Epithelial cell of proximal tubule (primary cell): ENCODE measurements around the gene ZNF148. TPM values are rescaled to one million over a fixed set of nuclear protein-coding genes. Genes with fewer than 3 reads are reported as not detected.

Source experiments
- DNase-seq: peaks from one replicate; pipeline ENCODE4 v3.0.0-alpha.2; 2011; ENCODE audit warnings: low read depth
- H3K4me3 ChIP-seq: 2 replicates; pipeline ENCODE4 v1.5.1; 2011; ENCODE audit warnings: low read depth, mild to moderate bottlenecking, low read length
- total RNA-seq: library from RNA; depleted of rRNA; stranded (reverse); fragments of >200 nt; gene quantifications from 2 replicates; pipeline ENCODE4 v1.2.3, GENCODE V29; 2015
- TF ChIP-seq, protein P1 (sequence below): conservative IDR thresholded peaks from 2 replicates; pipeline ENCODE4 v1.5.1; 2012; ENCODE audit warnings: low read depth, mild to moderate bottlenecking, low read length

Gene ZNF148
- total RNA-seq, 1 donor from 2014 or later: 16.3 TPM

DNA sequence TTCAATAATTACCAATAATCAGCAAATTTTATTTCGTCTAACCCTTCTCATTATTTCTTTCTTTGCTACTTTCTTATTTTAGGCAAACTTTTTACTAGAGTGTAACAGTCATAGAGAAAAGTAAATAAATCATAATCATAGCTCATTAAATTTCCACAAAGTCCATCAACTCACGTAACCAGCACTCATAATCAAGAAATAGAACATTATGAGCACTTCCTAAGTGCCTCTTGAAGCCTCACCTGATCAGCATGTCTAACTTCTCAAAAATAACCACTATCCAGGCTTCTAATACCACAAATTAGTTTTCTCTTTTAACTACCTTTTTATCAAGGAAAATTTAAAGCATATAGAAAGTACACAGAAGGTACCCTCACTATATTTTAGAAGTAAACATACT lies 124.2 kb downstream of the ZNF148 start:
- TF ChIP-seq, protein P1, sequence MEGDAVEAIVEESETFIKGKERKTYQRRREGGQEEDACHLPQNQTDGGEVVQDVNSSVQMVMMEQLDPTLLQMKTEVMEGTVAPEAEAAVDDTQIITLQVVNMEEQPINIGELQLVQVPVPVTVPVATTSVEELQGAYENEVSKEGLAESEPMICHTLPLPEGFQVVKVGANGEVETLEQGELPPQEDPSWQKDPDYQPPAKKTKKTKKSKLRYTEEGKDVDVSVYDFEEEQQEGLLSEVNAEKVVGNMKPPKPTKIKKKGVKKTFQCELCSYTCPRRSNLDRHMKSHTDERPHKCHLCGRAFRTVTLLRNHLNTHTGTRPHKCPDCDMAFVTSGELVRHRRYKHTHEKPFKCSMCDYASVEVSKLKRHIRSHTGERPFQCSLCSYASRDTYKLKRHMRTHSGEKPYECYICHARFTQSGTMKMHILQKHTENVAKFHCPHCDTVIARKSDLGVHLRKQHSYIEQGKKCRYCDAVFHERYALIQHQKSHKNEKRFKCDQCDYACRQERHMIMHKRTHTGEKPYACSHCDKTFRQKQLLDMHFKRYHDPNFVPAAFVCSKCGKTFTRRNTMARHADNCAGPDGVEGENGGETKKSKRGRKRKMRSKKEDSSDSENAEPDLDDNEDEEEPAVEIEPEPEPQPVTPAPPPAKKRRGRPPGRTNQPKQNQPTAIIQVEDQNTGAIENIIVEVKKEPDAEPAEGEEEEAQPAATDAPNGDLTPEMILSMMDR: no peak
- H3K4me3 ChIP-seq: no peak overlapping the region
- DNase-seq: no peak

DNA sequence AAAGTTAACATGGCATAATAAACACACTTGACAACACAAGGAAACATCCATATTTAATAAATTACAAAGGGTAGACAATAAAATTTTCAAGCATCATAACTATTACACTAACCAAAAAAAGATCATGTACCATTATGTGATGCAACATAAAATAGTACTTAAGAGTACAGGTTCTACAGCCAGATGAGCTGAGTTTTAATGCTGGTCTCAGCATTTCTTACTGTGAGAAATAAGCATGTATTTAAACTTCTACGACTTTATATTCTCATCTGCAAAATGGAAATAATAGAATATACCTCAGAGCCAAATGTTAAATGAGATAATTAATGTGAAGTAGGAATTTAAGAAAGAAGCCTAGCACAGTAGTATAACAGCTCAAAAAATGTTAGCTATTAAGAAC lies 128.9 kb downstream of the ZNF148 start:
- TF ChIP-seq, protein P1: no peak
- H3K4me3 ChIP-seq: no peak overlapping the region
- no peak for DNase-seq

DNA sequence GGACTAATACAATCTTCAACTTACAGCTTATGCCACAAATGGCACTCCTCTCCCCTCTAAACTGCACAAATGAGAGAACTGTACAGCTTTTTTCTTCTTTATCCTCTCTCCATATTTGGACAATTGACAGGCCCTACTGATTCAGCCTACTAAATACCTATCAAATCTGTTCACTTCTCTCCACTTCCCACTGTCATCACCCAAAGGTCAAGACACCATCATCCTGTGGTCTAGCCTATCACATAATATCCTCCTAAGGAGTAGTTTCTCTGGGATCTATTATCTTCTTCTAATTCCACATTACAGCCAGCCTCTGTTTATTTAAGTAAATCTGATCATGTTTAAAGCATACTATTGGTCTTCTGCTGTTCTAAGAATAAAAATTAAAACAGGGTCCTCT lies 129.6 kb downstream of the ZNF148 start:
- no peak for DNase-seq
- H3K4me3 ChIP-seq: no peak overlapping the region
- TF ChIP-seq, protein P1: no peak

DNA sequence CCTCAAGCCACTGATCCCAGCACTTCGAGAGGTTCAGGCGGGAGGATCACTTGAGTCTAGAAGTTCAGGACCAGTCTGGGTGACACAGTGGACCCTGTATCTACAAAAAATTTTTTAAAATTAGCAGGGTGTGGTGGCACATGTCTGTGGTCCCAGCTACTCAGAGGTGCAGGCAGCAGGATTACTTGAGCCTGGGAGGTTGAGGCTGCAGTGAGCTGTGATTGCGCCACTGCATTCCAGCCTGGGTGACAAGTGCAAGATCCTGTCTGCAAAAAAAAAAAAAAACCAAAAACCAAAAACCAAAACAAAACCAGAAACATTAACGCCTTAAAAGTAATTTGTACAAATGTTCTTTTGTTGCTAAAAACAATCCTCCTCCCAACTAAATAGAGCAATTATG lies 134.6 kb downstream of the ZNF148 start:
- TF ChIP-seq, protein P1: no peak
- H3K4me3 ChIP-seq: no peak overlapping the region
- DNase-seq: no peak

DNA sequence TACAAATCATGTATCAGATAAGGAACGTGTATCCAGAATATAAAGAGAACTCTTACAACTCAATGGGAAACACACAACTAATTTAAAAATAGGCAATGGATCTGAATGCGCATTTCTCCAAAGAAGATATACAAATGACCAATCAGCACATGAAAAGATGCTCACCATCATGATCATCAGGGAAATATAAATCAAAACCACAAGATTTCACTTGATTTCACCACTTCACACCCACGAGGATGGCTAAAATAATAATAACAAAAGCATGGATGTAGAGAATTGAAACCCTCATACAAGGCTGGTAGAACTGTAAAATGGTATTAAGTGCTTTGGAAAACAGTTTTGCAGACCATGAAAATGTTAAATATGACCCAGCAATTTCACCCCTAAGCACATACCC lies 135.9 kb downstream of the ZNF148 start:
- no peak overlapping the region for H3K4me3 ChIP-seq
- no peak for DNase-seq
- TF ChIP-seq, protein P1: no peak

DNA sequence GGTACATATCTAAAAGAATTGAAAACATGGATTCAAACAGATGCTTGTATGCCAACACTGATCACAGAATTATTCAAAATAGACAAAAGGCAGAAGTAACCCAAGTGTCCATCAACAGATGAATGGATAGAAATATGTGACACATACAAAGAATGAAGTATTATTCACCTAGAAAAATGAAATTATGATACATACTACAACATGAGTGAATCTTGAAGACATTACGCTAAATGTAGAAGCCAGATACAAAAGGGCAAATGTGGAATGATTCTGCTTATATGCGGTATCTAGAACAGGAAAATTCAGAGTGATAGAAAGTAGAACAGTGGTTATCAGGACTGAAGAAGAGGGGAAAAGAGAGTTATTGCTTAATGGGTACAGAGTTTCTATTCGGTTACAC lies 136.4 kb downstream of the ZNF148 start:
- H3K4me3 ChIP-seq: no peak overlapping the region
- DNase-seq: no peak
- TF ChIP-seq, protein P1: no peak

DNA sequence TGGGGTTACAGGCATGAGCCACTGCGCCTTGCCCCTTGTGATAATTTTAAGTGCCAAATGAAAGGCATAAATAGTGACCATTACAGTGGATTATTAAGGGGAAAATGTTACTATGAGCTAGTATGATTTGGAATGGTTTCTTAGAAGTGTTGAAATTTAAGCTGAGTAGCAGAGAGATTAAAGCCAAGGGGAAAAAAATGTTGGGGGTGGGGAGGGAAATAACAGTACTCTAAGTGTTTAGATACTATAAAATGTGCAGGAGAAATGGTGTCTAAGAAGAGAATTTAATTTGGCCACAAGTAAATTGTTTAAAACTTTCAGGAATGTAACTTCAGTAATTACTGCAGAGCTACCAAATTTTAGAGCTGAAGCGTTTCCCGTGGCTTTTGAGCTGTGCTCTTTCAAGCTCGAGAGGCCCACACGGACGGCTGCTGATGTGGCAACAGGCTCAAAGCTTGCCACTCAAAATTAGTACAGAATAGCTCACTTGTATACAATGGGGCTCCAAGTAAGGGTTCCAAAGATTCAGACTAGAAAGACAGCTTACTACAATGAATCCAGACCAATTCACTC lies 138.7 kb downstream of the ZNF148 start:
- no peak overlapping the region for H3K4me3 ChIP-seq
- DNase-seq: no peak
- TF ChIP-seq, protein P1: no peak
